Measurements from ENCODE around the gene ANKRD53. TPM values are rescaled to one million over a fixed set of nuclear protein-coding genes. Genes with fewer than 3 reads are reported as not detected.

The ANKRD53 gene, protein sequence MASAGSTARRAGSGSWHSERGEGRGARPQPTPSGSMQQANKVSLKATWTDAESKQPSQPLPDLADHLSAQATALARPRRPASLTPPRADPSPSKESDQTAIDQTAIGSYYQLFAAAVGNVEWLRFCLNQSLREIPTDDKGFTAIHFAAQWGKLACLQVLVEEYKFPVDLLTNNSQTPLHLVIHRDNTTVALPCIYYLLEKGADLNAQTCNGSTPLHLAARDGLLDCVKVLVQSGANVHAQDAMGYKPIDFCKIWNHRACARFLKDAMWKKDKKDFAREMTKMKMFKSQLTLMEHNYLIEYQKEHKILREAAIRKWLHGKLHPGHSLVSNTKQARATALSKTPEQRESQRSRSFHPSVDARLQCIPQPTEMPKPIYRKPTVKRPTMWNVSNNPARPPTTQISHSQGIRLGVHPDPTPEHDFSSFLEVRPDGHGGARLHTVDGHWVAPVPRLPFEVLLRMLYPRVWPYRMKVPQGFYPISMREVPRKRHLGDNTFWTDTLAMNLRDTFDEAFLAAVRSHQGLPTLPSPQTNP
- total RNA-seq (1 to 10 TPM in 1 of 10 donors, under 1 TPM in 8, not detected in 1; 0.14 to 1.3 (median 0.74) TPM), polyA plus RNA-seq (1 to 10 TPM in 1 of 2 donors, under 1 TPM in 1; 0.97 to 1.1 TPM)
- long read RNA-seq, donor 1, partial matches to known transcripts: 0 of 1 reads
- long read RNA-seq, donor 1, other reads (novel, unspliced or antisense): 1 of 1 reads
- long read RNA-seq, donor 2, partial matches to known transcripts: 2 of 2 reads
- long read RNA-seq, donor 2, other reads (novel, unspliced or antisense): 0 of 2 reads
- long read RNA-seq, donor 3: 0 reads

DNA sequence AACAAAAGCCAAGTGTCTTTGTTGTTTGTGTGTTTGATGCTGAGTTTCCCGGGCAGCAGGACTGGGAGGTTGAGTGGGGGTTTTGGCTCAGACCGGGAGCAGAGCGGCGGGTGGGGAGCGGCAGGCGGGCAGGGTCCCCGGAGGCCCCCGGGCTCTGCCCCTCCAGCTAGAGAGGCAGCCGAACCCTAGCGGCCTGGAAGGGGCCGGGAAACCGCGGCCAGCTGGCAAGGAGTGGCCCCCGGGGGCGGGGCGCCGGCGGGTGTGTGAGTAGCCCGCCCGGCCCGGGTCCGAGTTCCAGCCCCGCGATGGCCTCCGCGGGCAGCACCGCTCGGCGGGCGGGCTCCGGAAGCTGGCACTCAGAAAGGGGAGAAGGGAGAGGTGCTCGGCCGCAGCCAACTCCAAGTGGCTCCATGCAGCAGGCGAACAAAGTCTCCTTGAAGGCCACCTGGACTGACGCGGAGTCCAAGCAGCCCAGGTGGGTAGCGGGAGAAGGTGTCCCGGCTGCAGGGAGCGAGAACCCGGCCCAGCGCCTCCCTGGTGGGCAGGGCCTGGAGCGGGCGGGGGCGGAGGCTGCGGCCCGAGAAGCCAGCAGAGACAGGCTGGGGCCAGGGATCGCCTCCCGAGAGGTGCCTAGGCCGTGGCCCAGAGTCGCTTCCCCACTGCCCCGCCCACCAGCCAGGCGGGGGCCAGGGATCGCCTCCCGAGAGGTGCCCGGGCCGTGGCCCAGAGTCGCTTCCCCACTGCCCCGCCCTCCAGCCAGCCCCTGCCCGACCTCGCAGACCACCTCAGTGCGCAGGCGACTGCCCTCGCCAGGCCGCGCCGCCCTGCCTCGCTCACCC, at the start of gene ANKRD53:
TSS of gene ANKRD53 (plus strand) at position 290 of the 839 bp plus-strand sequence. CDS start at position 306, 16 bp downstream.
- TF ChIP-seq, protein P1, sequence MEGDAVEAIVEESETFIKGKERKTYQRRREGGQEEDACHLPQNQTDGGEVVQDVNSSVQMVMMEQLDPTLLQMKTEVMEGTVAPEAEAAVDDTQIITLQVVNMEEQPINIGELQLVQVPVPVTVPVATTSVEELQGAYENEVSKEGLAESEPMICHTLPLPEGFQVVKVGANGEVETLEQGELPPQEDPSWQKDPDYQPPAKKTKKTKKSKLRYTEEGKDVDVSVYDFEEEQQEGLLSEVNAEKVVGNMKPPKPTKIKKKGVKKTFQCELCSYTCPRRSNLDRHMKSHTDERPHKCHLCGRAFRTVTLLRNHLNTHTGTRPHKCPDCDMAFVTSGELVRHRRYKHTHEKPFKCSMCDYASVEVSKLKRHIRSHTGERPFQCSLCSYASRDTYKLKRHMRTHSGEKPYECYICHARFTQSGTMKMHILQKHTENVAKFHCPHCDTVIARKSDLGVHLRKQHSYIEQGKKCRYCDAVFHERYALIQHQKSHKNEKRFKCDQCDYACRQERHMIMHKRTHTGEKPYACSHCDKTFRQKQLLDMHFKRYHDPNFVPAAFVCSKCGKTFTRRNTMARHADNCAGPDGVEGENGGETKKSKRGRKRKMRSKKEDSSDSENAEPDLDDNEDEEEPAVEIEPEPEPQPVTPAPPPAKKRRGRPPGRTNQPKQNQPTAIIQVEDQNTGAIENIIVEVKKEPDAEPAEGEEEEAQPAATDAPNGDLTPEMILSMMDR (IDR thresholded peaks at IDR 0.05): no peak
- Histone ChIP-seq H3K9me3 (no peaks in the 10 kb centered on the region), H3K4me3 (peak within 1 kb of the TSS; percentile 23 to 76 (median 68)), H3K27ac (peak within 1 kb of the TSS; percentile 22 to 87 (median 84)), H3K36me3 (peaks cover 0 to 3% (median 0%) of the 10 kb centered on the region in 9 donors), H3K27me3 (peaks cover 0 to 12% (median 0%) of the 10 kb centered on the region in 7 donors), H3K4me1 (peaks cover 6 to 28% (median 21%) of the 10 kb centered on the region in 9 donors)
- DNase-seq (peak; percentile 39 to 53), ATAC-seq (peak; percentile 52 to 77 (median 61))
- intact Hi-C loops (cut with DNase I): no loop called here
- 2 to 6% methylated on average over 60 to 67 of the region's 67 CpGs for WGBS, 2 donors

DNA sequence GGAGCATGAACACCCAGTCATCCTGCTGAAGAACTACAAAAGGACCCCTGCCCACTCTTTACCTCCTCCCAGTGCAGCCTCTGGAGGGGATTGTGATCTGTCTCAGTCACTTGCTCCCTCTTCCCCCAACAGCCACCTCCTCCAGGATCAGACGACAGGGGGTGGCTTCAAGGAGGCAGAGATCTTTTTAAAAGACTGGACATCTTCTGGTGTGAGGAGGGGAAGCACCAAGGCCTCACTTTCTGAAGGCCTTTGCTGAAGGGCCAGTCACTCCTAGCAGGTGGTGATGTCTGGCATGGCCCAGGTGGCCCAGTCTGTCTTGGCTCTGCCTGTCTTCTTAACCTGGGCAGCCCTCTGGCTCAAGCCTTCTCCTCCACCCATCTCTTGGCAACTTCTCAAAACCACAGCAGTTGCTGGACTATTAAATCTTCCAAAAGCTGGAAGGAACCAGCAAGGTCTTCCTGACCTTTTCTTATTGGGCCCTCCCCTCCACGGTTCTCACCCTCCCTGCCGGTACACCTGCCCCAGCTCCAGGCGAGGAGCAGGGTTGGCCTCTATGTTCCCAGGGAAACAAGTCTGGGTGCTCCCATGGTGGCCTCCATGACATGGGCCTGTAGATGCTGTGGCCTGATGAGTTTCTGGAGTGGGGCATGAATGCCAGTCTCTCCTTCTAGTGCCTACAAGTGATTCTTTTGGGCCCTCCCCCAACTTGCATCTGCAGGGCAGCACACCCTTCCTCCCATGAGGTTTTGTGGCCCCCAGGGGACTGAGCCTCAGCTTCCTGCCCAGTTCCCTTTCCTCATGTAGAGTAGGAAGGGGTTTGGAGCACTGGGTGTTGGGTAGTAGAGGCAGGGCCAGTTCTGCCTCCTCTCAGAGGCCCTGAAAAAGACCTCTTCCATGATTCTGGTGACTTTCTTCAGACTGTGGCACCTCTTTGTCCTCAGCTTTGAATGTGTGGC, 47.8 kb upstream of the ANKRD53 start:
- no peak overlapping the region for H3K27ac ChIP-seq
- no peaks in the 10 kb centered on the region for H3K36me3 ChIP-seq
- TF ChIP-seq, protein P1 (IDR thresholded peaks at IDR 0.05): no peak
- WGBS, 2 donors: 88 to 94% methylated on average over 4 of the region's 4 CpGs
- ATAC-seq: no peak
- peaks cover 0 to 6% (median 4%) of the 10 kb centered on the region in 7 donors for H3K27me3 ChIP-seq
- no peak overlapping the region for H3K4me3 ChIP-seq
- H3K4me1 ChIP-seq: peaks cover 0 to 7% (median 0%) of the 10 kb centered on the region in 9 donors
- no peaks in the 10 kb centered on the region for H3K9me3 ChIP-seq
- peak in 1 of 2 donors; percentile 0 for DNase-seq
- intact Hi-C loops (cut with DNase I): no loop called here

DNA sequence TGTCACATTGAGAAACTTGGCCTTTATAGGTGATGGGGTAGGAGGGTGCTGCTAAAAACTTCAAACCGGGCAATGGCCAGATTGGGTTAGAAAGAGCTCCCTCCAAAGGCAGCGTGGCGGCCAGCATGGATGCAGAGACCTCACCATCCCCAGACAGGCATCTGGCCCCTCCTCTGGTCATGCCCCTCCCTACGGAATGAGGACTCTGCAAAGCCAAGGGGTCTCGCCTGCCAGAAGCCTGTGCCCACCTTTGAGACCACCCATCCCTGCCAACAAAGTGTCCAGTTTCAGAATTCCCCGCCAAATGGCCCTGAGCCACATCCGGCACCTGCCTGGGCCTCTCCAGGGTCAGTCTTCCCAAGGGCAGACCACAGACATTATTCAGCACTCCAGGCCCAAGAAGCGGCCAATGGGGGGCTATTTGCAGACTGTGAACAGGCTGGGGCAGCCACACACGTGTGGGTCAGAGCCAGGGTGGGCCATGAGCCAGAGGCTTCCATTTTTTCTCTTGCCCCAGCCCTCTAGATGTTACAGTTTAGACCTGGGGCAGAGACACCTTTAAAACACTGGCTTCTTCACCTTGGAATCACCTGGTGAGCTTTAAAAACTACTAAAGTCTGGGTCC, 46.9 kb upstream of the ANKRD53 start:
- Histone ChIP-seq H3K27ac (no peak overlapping the region), H3K9me3 (no peaks in the 10 kb centered on the region), H3K4me3 (no peak overlapping the region), H3K27me3 (peaks cover 0 to 6% (median 4%) of the 10 kb centered on the region in 7 donors), H3K4me1 (no peaks in the 10 kb centered on the region), H3K36me3 (no peaks in the 10 kb centered on the region)
- intact Hi-C loops (cut with DNase I): no loop called here
- WGBS, 2 donors: 69 to 73% methylated on average over 9 of the region's 9 CpGs
- DNase-seq (no peak), ATAC-seq (no peak)
- TF ChIP-seq, protein P1 (IDR thresholded peaks at IDR 0.05): no peak
